IPS DF 6.9 (cell line): ENCODE results near the gene AP4E1.
"Not testable (repeated sequence)": the region's sequence is repeated elsewhere in the genome, so short reads cannot be mapped to it uniquely, and the experiment has no call there.

ENCODE experiments used
- DNase-seq: peaks from one replicate; pipeline ENCODE4 v3.0.0-alpha.2; 2013; ENCODE audit warnings: low read depth, low spot score
- H3K27ac ChIP-seq: one replicate; pipeline ENCODE4 v1.5.1; 2013; ENCODE audit warnings: low read length, control low read depth
- H3K27me3 ChIP-seq: 2 replicates; pipeline ENCODE4 v1.6.1; 2013; ENCODE audit warnings: mild to moderate bottlenecking, low read length; ENCODE audit not compliant: control insufficient read depth, insufficient read depth
- H3K36me3 ChIP-seq: 2 replicates; pipeline ENCODE4 v1.6.1; 2013; ENCODE audit warnings: low read length; ENCODE audit not compliant: control insufficient read depth, insufficient read depth
- H3K4me1 ChIP-seq: 2 replicates; pipeline ENCODE4 v1.6.1; 2013; ENCODE audit warnings: low read length; ENCODE audit not compliant: control insufficient read depth, insufficient read depth
- H3K4me3 ChIP-seq: 2 replicates; pipeline ENCODE4 v1.5.1; 2013; ENCODE audit warnings: mild to moderate bottlenecking, low read length
- H3K9me3 ChIP-seq: 2 replicates; pipeline ENCODE4 v1.6.1; 2013; ENCODE audit warnings: low read length, inconsistent platforms; ENCODE audit not compliant: control insufficient read depth, insufficient read depth
- WGBS: extraction: QIAGEN DNeasy Blood & Tissue Kit; methylation state at CpG from one replicate; pipeline ENCODE4 v1.1.7; 2013; ENCODE audit warnings: mixed read lengths, missing lambda C conversion rate; ENCODE audit not compliant: insufficient read length, insufficient coverage; 5-methylcytosine and 5-hydroxymethylcytosine counted together

Gene AP4E1

GRCh38 chr15:50911001-50911400 lies 2.5 kb downstream of the AP4E1 start:
- WGBS: no CpG with 5 or more reads among the region's 2 CpGs
- no peaks in the 10 kb centered on the region for H3K9me3 ChIP-seq
- DNase-seq: no peak
- no peaks in the 10 kb centered on the region; the same call in 1 of the 2 replicates for H3K36me3 ChIP-seq
- H3K27ac ChIP-seq: no peak overlapping the region
- no peaks in the 10 kb centered on the region for H3K27me3 ChIP-seq
- H3K4me1 ChIP-seq: no peaks in the 10 kb centered on the region
- H3K4me3 ChIP-seq: no peak overlapping the region

GRCh38 chr15:50911621-50912020 lies 3.1 kb downstream of the AP4E1 start:
- Histone ChIP-seq H3K4me3 (no peak overlapping the region), H3K9me3 (no peaks in the 10 kb centered on the region), H3K4me1 (no peaks in the 10 kb centered on the region), H3K27ac (no peak overlapping the region), H3K36me3 (no peaks in the 10 kb centered on the region; the same call in 1 of the 2 replicates), H3K27me3 (no peaks in the 10 kb centered on the region)
- WGBS: no CpG with 5 or more reads among the region's 5 CpGs
- DNase-seq: no peak

- Histone ChIP-seq H3K4me3 (no peak overlapping the region), H3K27me3 (no peaks in the 10 kb centered on the region), H3K9me3 (no peaks in the 10 kb centered on the region), H3K4me1 (no peaks in the 10 kb centered on the region), H3K27ac (no peak overlapping the region), H3K36me3 (no peaks in the 10 kb centered on the region; the same call in 1 of the 2 replicates)
- WGBS: no CpG with 5 or more reads among the region's 4 CpGs
- DNase-seq: no peak
Measured at GRCh38 chr15:50916400-50916799, 7.9 kb downstream of the AP4E1 start.

GRCh38 chr15:50919359-50919758 lies 10.9 kb downstream of the AP4E1 start:
- not testable (repeated sequence) for H3K4me1 ChIP-seq, DNase-seq, H3K36me3 ChIP-seq, H3K4me3 ChIP-seq, H3K27me3 ChIP-seq, H3K9me3 ChIP-seq, H3K27ac ChIP-seq
- WGBS: no CpG with 5 or more reads among the region's 4 CpGs

- no CpG with 5 or more reads among the region's 1 CpG for WGBS
- no peak overlapping the region for H3K4me3 ChIP-seq
- H3K27me3 ChIP-seq: no peaks in the 10 kb centered on the region
- H3K4me1 ChIP-seq: no peaks in the 10 kb centered on the region
- H3K27ac ChIP-seq: no peak overlapping the region
- no peaks in the 10 kb centered on the region for H3K36me3 ChIP-seq
- no peak for DNase-seq
- no peaks in the 10 kb centered on the region for H3K9me3 ChIP-seq
Measured at GRCh38 chr15:50925281-50925680, 16.8 kb downstream of the AP4E1 start.

GRCh38 chr15:50929062-50929461 lies 20.6 kb downstream of the AP4E1 start:
- Histone ChIP-seq H3K27me3 (no peaks in the 10 kb centered on the region), H3K9me3 (no peaks in the 10 kb centered on the region), H3K4me1 (no peaks in the 10 kb centered on the region), H3K27ac (no peak overlapping the region), H3K4me3 (no peak overlapping the region), H3K36me3 (no peaks in the 10 kb centered on the region)
- DNase-seq: no peak
- no CpG with 5 or more reads among the region's 1 CpG for WGBS

GRCh38 chr15:50930792-50931191 lies 22.3 kb downstream of the AP4E1 start:
- H3K4me1 ChIP-seq: no peaks in the 10 kb centered on the region
- WGBS: 100% methylated on average over 1 of the region's 1 CpG
- no peaks in the 10 kb centered on the region for H3K9me3 ChIP-seq
- H3K4me3 ChIP-seq: no peak overlapping the region
- no peak overlapping the region for H3K27ac ChIP-seq
- DNase-seq: no peak
- no peaks in the 10 kb centered on the region for H3K27me3 ChIP-seq
- H3K36me3 ChIP-seq: no peaks in the 10 kb centered on the region

GRCh38 chr15:50933341-50933740 lies 24.9 kb downstream of the AP4E1 start:
- Histone ChIP-seq H3K4me1 (no peaks in the 10 kb centered on the region), H3K36me3 (no peaks in the 10 kb centered on the region), H3K27ac (no peak overlapping the region), H3K4me3 (no peak overlapping the region), H3K9me3 (no peaks in the 10 kb centered on the region), H3K27me3 (no peaks in the 10 kb centered on the region)
- no peak for DNase-seq
- WGBS: no CpG with 5 or more reads among the region's 1 CpG

GRCh38 chr15:50938525-50938924 lies 30.0 kb downstream of the AP4E1 start:
- no peaks in the 10 kb centered on the region for H3K36me3 ChIP-seq
- DNase-seq: no peak
- no CpG with 5 or more reads among the region's 4 CpGs for WGBS
- H3K4me3 ChIP-seq: no peak overlapping the region
- H3K27ac ChIP-seq: no peak overlapping the region
- H3K9me3 ChIP-seq: no peaks in the 10 kb centered on the region
- no peaks in the 10 kb centered on the region for H3K27me3 ChIP-seq
- no peaks in the 10 kb centered on the region for H3K4me1 ChIP-seq

- Histone ChIP-seq H3K4me1 (no peaks in the 10 kb centered on the region), H3K36me3 (no peaks in the 10 kb centered on the region), H3K27ac (no peak overlapping the region), H3K9me3 (no peaks in the 10 kb centered on the region), H3K27me3 (no peaks in the 10 kb centered on the region), H3K4me3 (no peak overlapping the region)
- WGBS: no CpG with 5 or more reads among the region's 2 CpGs
- no peak for DNase-seq
Measured at GRCh38 chr15:50939911-50940310, 31.4 kb downstream of the AP4E1 start.

- H3K4me1 ChIP-seq: no peaks in the 10 kb centered on the region
- H3K9me3 ChIP-seq: no peaks in the 10 kb centered on the region
- no peak for DNase-seq
- H3K4me3 ChIP-seq: no peak overlapping the region
- H3K27ac ChIP-seq: no peak overlapping the region
- H3K27me3 ChIP-seq: no peaks in the 10 kb centered on the region
- WGBS: no CpG with 5 or more reads among the region's 2 CpGs
- H3K36me3 ChIP-seq: no peaks in the 10 kb centered on the region
Measured at GRCh38 chr15:50940506-50940905, 32.0 kb downstream of the AP4E1 start.
